Muscle layer of colon (tissue), 2 donors: Measurements from ENCODE around the gene PPA1.
"Not testable (repeated sequence)": the region's sequence is repeated elsewhere in the genome, so short reads cannot be mapped to it uniquely, and the experiment has no call there.

ENCODE experiments used
- H3K27ac ChIP-seq: one replicate; pipeline ENCODE4 v1.7.0; 2013; ENCODE audit warnings: low read depth, mild to moderate bottlenecking, low read length, moderate library complexity
- H3K27me3 ChIP-seq, 2 donors: one replicate each; pipeline ENCODE4 v1.7.0; 2013; ENCODE audit warnings: low read length in 2 of 2, mild to moderate bottlenecking in 2 of 2; ENCODE audit not compliant: insufficient read depth in 2 of 2, control insufficient read depth in 1 of 2
- H3K36me3 ChIP-seq: one replicate; pipeline ENCODE4 v1.7.0; 2013; ENCODE audit warnings: mild to moderate bottlenecking, low read length; ENCODE audit not compliant: insufficient read depth
- H3K4me1 ChIP-seq: one replicate; pipeline ENCODE4 v1.7.0; 2013; ENCODE audit warnings: mild to moderate bottlenecking, low read length; ENCODE audit not compliant: insufficient read depth
- H3K4me3 ChIP-seq, 2 donors: one replicate each; pipeline ENCODE4 v1.7.0; 2013; ENCODE audit warnings: low read length in 2 of 2, low read depth in 1 of 2, mild to moderate bottlenecking in 1 of 2, moderate library complexity in 1 of 2
- H3K9ac ChIP-seq: one replicate; pipeline ENCODE4 v1.7.0; 2013; ENCODE audit warnings: low read length
- H3K9me3 ChIP-seq: one replicate; pipeline ENCODE4 v1.7.0; 2013; ENCODE audit warnings: mild to moderate bottlenecking, low read length
- donor health status: abdominal sarcoma.
- donor health status: Adenocarcinoma of cecum.

PPA1 gene

GRCh38 chr10:70163448-70163847, 69.8 kb downstream of the PPA1 start:
- Histone ChIP-seq H3K9me3 (no peaks in the 10 kb centered on the region), H3K36me3 (peaks cover 19% of the 10 kb centered on the region), H3K9ac (no peak overlapping the region), H3K27me3 (no peaks in the 10 kb centered on the region), H3K4me1 (peaks cover 43% of the 10 kb centered on the region), H3K27ac (no peak overlapping the region), H3K4me3 (no peak overlapping the region)

GRCh38 chr10:70162892-70163201, 70.4 kb downstream of the PPA1 start:
- Histone ChIP-seq H3K27ac (no peak overlapping the region), H3K4me3 (no peak overlapping the region), H3K27me3 (no peaks in the 10 kb centered on the region), H3K36me3 (peaks cover 24% of the 10 kb centered on the region), H3K4me1 (peaks cover 37% of the 10 kb centered on the region), H3K9ac (no peak overlapping the region), H3K9me3 (no peaks in the 10 kb centered on the region)

DNA sequence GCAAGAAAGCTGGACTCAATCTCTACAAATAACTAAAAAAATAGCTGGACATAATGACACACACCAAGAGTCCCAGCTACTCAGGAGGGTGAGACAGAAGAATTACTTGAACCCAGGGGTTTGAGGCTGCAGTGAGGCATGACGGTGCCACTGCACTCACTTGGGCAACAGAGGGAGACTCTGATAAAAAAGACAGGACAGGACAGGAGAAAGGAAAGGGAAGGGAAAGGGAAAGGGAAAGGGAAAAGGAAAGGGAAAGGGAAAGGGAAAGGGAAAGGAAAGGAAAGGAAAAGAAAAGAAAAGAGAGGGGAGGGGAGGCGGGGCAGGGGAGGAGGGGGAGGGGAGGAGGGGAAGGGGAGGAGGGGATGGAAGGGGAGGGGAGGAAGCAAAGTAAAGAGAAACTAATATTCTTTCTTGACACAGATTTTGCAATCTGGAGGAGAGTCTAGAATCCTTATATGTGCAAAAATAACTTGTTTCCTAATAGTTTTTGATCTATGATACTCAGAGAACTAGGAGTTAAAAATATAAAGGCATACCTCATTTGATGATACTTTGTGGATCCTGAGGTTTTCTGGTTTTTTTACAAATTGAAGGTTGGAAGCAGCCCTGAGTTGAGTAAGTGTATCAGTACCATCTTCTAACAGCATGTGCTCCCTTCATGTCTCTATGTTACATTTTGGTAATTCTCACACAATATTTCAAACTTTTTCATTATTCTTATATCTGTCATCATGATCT, 70.9 kb downstream of the PPA1 start:
- Histone ChIP-seq H3K9me3 (no peaks in the 10 kb centered on the region), H3K4me1 (peaks cover 34% of the 10 kb centered on the region), H3K27ac (no peak overlapping the region), H3K27me3 (no peaks in the 10 kb centered on the region), H3K9ac (no peak overlapping the region), H3K36me3 (peaks cover 29% of the 10 kb centered on the region), H3K4me3 (no peak overlapping the region)

DNA sequence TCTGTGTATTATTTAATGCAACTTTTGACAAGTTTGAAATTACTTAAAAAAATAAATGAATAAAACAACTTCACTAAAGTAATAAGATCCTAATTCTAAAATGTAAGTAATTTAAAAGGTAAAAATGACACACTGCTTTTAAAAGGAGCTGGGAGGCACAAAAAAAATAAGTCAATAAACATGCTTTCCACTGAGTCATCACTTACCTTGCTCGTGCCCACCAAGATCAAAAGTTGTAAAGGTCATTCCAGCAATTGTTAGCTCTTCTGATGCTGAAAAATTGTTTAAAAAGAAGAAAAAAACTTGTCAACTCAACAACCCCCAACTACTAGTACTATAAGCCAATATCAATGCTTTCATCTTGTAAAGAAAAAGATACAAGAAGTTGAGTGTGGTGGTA, 72.4 kb downstream of the PPA1 start:
- Histone ChIP-seq H3K4me3 (no peak overlapping the region), H3K9ac (no peak overlapping the region), H3K27me3 (no peaks in the 10 kb centered on the region), H3K9me3 (no peaks in the 10 kb centered on the region), H3K4me1 (peaks cover 28% of the 10 kb centered on the region), H3K27ac (no peak overlapping the region), H3K36me3 (peaks cover 36% of the 10 kb centered on the region)

DNA sequence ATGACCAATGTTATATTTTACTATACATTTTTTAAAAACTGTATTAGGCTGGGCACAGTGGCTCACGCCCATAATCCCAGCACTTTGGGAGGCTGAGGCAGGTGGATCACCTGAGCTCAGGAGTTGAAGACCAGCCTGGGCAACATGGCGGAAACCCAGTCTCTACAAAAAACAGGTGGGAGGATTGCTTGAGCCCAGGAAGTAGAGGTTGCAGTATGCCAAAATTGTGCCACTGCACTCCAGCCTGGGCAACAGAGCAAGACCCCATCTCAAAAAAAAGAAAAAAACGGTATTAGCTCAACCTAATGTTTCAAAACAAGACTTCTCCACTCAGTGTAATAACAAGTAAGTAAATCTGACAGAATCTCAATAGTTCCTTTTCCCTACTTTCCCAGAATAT, 73.9 kb downstream of the PPA1 start:
- Histone ChIP-seq H3K4me1 (peaks cover 25% of the 10 kb centered on the region), H3K36me3 (peaks cover 48% of the 10 kb centered on the region)
- H3K9me3 ChIP-seq, H3K9ac ChIP-seq, H3K4me3 ChIP-seq, H3K27me3 ChIP-seq, H3K27ac ChIP-seq: not testable (repeated sequence)

DNA sequence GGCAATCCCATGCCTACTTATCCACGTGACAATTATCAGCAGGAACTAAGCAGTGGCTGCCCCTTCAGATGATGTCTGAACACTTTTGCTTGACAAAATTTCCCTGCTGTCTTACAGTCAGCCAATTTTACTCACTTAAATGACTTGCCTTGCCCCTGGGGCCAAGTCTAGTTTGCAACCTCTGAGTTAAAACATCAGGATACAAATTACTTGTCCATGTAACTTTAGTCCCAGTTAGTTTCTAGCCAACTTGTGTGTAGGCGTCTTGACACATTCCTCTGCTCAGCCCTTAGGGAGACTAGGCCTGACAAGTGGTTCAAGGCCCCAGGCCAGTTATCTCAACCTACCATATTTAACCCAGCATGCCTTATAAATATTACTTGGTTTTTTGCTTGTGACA, 75.1 kb downstream of the PPA1 start:
- no peaks in the 10 kb centered on the region for H3K27me3 ChIP-seq
- H3K9ac ChIP-seq, result no peak overlapping the region
- H3K36me3 ChIP-seq, result peaks cover 56% of the 10 kb centered on the region
- no peak overlapping the region for H3K4me3 ChIP-seq
- no peaks in the 10 kb centered on the region for H3K9me3 ChIP-seq
- no peak overlapping the region for H3K27ac ChIP-seq
- H3K4me1 ChIP-seq, result peaks cover 15% of the 10 kb centered on the region

GRCh38 chr10:70155255-70155838, 77.9 kb downstream of the PPA1 start:
- Histone ChIP-seq H3K27me3 (no peaks in the 10 kb centered on the region), H3K9ac (no peak overlapping the region), H3K4me1 (no peaks in the 10 kb centered on the region), H3K9me3 (no peaks in the 10 kb centered on the region), H3K36me3 (peaks cover 72% of the 10 kb centered on the region), H3K4me3 (no peak overlapping the region), H3K27ac (no peak overlapping the region)
